Measurements from ENCODE around the gene SNX4.

GRCh38 chr3:125479091-125479490 is 40.9 kb downstream of the SNX4 start:
- TF ChIP-seq CTCF (conservative IDR thresholded peaks at IDR 0.05; ENCODE audit: low read depth, low read length) (no peak), FOS (IDR thresholded peaks at IDR 0.05; ENCODE audit: low read depth, low read length) (no peak), POLR2A (IDR thresholded peaks at IDR 0.05; ENCODE audit: low read depth, low read length) (no peak), ELK1 (IDR thresholded peaks at IDR 0.05; ENCODE audit: borderline replicate concordance, low read depth, low read length) (no peak), SMC3 (IDR thresholded peaks at IDR 0.05; ENCODE audit: low read depth, low read length) (no peak), MAFK (IDR thresholded peaks at IDR 0.05; ENCODE audit: low read depth, low read length) (no peak), USF2 (IDR thresholded peaks at IDR 0.05; ENCODE audit: low read depth, low read length) (no peak), RCOR1 (IDR thresholded peaks at IDR 0.05; ENCODE audit: insufficient replicate concordance, low read length) (no peak), RAD21 (IDR thresholded peaks at IDR 0.05; ENCODE audit: low read length) (no peak)
